Endothelial cell of umbilical vein (primary cell): ENCODE measurements around the gene NUBPL. TPM values are rescaled to one million over a fixed set of nuclear protein-coding genes. Genes with fewer than 3 reads are reported as not detected.
A peak's percentile ranks its signal among the peaks of the same experiment; 100 is the strongest.
"Not testable (repeated sequence)": the region's sequence is repeated elsewhere in the genome, so short reads cannot be mapped to it uniquely, and the experiment has no call there.

Source experiments
- BruUV-seq: library from RNA; stranded (reverse); fragments of 400-500 nt; replicated peaks from 2 replicates; lab custom pipeline; 2021; lab: Mats Ljungman, UMichigan
- CTCF ChIA-PET: fragments of 300-600, 350-600 bp; sonication (Branson Sonifier 250); formaldehyde crosslinking; loops from one replicate; lab custom pipeline; 2021; ENCODE audit warnings: antibody characterized with exemption, inconsistent platforms; lab: Charles Lee
- POLR2A ChIA-PET: fragments of 300-600, 350-600 bp; sonication (Branson Sonifier 250); formaldehyde crosslinking; loops from one replicate; lab custom pipeline; 2021; ENCODE audit warnings: antibody characterized with exemption, inconsistent platforms; lab: Charles Lee
- DNase-seq: peaks from one replicate; pipeline ENCODE4 v3.0.0-alpha.2; 2011; ENCODE audit warnings: low read depth, low spot score
- FAIRE-seq: peaks from 2 replicates; lab custom pipeline; 2011; peaks lifted over from hg19 to GRCh38; lab: Jason Lieb, UNC
- H2AFZ ChIP-seq: 2 replicates; pipeline ENCODE4 v1.6.0; 2012; ENCODE audit warnings: low read depth, low read length, control low read depth, inconsistent platforms
- H3K27ac ChIP-seq: 2 replicates; pipeline ENCODE4 v1.5.1; 2011; ENCODE audit warnings: low read depth, mild to moderate bottlenecking, control low read depth, low read length, moderate library complexity; ENCODE audit not compliant: insufficient read depth
- H3K27me3 ChIP-seq, 2 experiments: 2 replicates each; pipeline versions ENCODE4 v1.6.0 to v1.6.1; 2011; ENCODE audit warnings: low read length in 2 of 2, mixed read lengths in 1 of 2; ENCODE audit not compliant: control insufficient read depth in 2 of 2, insufficient read depth in 2 of 2
- H3K36me3 ChIP-seq, 2 experiments: 2 replicates in 1 of 2; 3 replicates in 1 of 2; pipeline ENCODE4 v1.5.1; 2011; ENCODE audit warnings: low read length in 2 of 2, mild to moderate bottlenecking in 1 of 2, moderate library complexity in 1 of 2; ENCODE audit not compliant: control insufficient read depth in 2 of 2, insufficient read depth in 2 of 2; ENCODE audit errors: extremely low read depth in 1 of 2
- H3K4me1 ChIP-seq: 3 replicates; pipeline ENCODE4 v1.5.1; 2011; ENCODE audit warnings: mild to moderate bottlenecking, low read length; ENCODE audit not compliant: control insufficient read depth, insufficient read depth; ENCODE audit errors: extremely low read depth
- H3K4me2 ChIP-seq: 2 replicates; pipeline ENCODE4 v1.6.1; 2011; ENCODE audit warnings: low read length, control low read depth, mixed read lengths; ENCODE audit not compliant: insufficient read depth
- H3K4me3 ChIP-seq, 3 experiments: fragments of 200-600 bp in 1 of 3; sonication (generic), shearing (Covaris generic) in 1 of 3; replicated peaks in 1 of 3; 2 replicates each; pipeline ENCODE4 v1.5.1; 2011 to 2016; ENCODE audit warnings: control low read depth in 3 of 3, low read length in 3 of 3, mild to moderate bottlenecking in 2 of 3, inconsistent platforms in 1 of 3, low read depth in 1 of 3, moderate library complexity in 1 of 3; ENCODE audit not compliant: insufficient read depth in 1 of 3
- H3K79me2 ChIP-seq: 2 replicates; pipeline ENCODE4 v1.6.0; 2012; ENCODE audit warnings: low read length, inconsistent platforms; ENCODE audit not compliant: control insufficient read depth, insufficient read depth
- H3K9ac ChIP-seq: replicated peaks from 2 replicates; pipeline ENCODE3; 2011; ENCODE audit warnings: low read length, control low read depth; ENCODE audit not compliant: insufficient read depth; ENCODE audit errors: extremely low read depth
- H3K9me1 ChIP-seq: replicated peaks from 3 replicates; pipeline ENCODE4 v1.6.0; 2011; ENCODE audit warnings: mild to moderate bottlenecking, low read length; ENCODE audit not compliant: control insufficient read depth, insufficient read depth; ENCODE audit errors: extremely low read depth
- H3K9me3 ChIP-seq: replicated peaks from 2 replicates; pipeline ENCODE4 v1.5.1; 2012; ENCODE audit warnings: low read length, inconsistent platforms; ENCODE audit not compliant: control insufficient read depth, insufficient read depth
- H4K20me1 ChIP-seq: replicated peaks from 2 replicates; pipeline ENCODE3; 2011; ENCODE audit warnings: mild to moderate bottlenecking, low read length; ENCODE audit not compliant: control insufficient read depth, insufficient read depth; ENCODE audit errors: extremely low read depth
- EZH2 ChIP-seq: IDR thresholded peaks from 2 replicates; pipeline ENCODE4 v1.6.1; 2012; ENCODE audit warnings: borderline replicate concordance, low read depth, mild to moderate bottlenecking, moderate library complexity, low read length, inconsistent platforms; ENCODE audit not compliant: severe bottlenecking
- FOS ChIP-seq: IDR thresholded peaks from 2 replicates; pipeline ENCODE4 v1.6.1; 2011; ENCODE audit warnings: mild to moderate bottlenecking, low read length, moderate library complexity, borderline replicate concordance; ENCODE audit not compliant: insufficient read depth
- GATA2 ChIP-seq: IDR thresholded peaks from 2 replicates; pipeline ENCODE4 v1.7.0; 2011; ENCODE audit warnings: low read depth, mild to moderate bottlenecking, moderate library complexity, mixed read lengths, low read length; ENCODE audit not compliant: insufficient read length, insufficient read depth
- JUN ChIP-seq: IDR thresholded peaks from 2 replicates; pipeline ENCODE4 v1.6.1; 2011; ENCODE audit warnings: borderline replicate concordance, low read depth; ENCODE audit not compliant: insufficient read length, insufficient read depth
- MYC ChIP-seq: IDR thresholded peaks from one replicate; pipeline ENCODE4 v1.6.1; 2011; ENCODE audit warnings: mild to moderate bottlenecking, low read depth, low read length
- dilution Hi-C: fragments of 300-500 bp; cut with MboI; formaldehyde crosslinking; loops from one replicate; pipeline ENCODE4 v1.15.0; 2019; ENCODE audit warnings: low sequenced_read_pairs; ENCODE audit not compliant: extremely low pct_ligation_motif_present
- intact Hi-C: fragments of 100-400 bp; cut with micrococcal nuclease; formaldehyde crosslinking; loops from one replicate; pipeline ENCODE4 v1.10.0; 2022
- polyA plus RNA-seq, 4 experiments: library from polyadenylated mRNA; depleted of rRNA in 3 of 4; stranded (reverse) in 3 of 4; unstranded in 1 of 4; fragments of >200 nt; gene quantifications; 2 replicates each; pipeline versions ENCODE4 v1.2.1 to v1.2.3, GENCODE V29; 2011 to 2012; ENCODE audit warnings: missing spikeins in 1 of 4
- total RNA-seq: library from RNA; stranded (reverse); gene quantifications from 2 replicates; pipeline ENCODE4 v1.2.3, GENCODE V29; 2021
- TF ChIP-seq, protein P1 (sequence below): IDR thresholded peaks from 2 replicates; pipeline ENCODE4 v1.6.1; 2011; ENCODE audit not compliant: insufficient read depth, insufficient read length

The NUBPL gene
- total and polyA plus RNA-seq, 2 donors (not counting 3 experiments of a cell fraction or from before 2014, with no cell fraction given): 2.1 to 12.3 TPM

- no peaks in the 10 kb centered on the region for H3K9me3 ChIP-seq
- CTCF ChIA-PET: no interaction called here
- no TSS peak for BruUV-seq
- no peak for FAIRE-seq
- H3K4me2 ChIP-seq: no peak overlapping the region
- H3K4me3 ChIP-seq: no peak overlapping the region
- no peaks in the 10 kb centered on the region for H3K36me3 ChIP-seq
- TF ChIP-seq FOS: no peak
- TF ChIP-seq GATA2: no peak
- no peak for TF ChIP-seq MYC
- POLR2A ChIA-PET: no interaction called here
- no peak overlapping the region for H2AFZ ChIP-seq
- no peak overlapping the region for H3K27ac ChIP-seq
- no peaks in the 10 kb centered on the region for H3K27me3 ChIP-seq
- dilution Hi-C loops: no loop called here
- H3K9ac ChIP-seq: no peak overlapping the region
- no peaks in the 10 kb centered on the region for H3K9me1 ChIP-seq
- no peaks in the 10 kb centered on the region for H4K20me1 ChIP-seq
- DNase-seq: no peak
- H3K79me2 ChIP-seq: no peaks in the 10 kb centered on the region
- intact Hi-C loops: no loop called here
- no peaks in the 10 kb centered on the region for H3K4me1 ChIP-seq
These were observed 241.6 kb downstream of the NUBPL start for GRCh38 chr14:31802838-31803237.

- dilution Hi-C loops: no loop called here
- FAIRE-seq: no peak
- no peak overlapping the region for H3K4me3 ChIP-seq
These were observed 245.0 kb downstream of the NUBPL start for GRCh38 chr14:31806249-31806648.

GRCh38 chr14:31811693-31812628, 250.8 kb downstream of the NUBPL start:
- H3K79me2 ChIP-seq, H2AFZ ChIP-seq, H3K9ac ChIP-seq, H3K4me2 ChIP-seq, H3K36me3 ChIP-seq, dilution Hi-C loops, H3K4me1 ChIP-seq, H3K9me3 ChIP-seq, intact Hi-C loops, H4K20me1 ChIP-seq, BruUV-seq, H3K4me3 ChIP-seq, H3K9me1 ChIP-seq, POLR2A ChIA-PET, DNase-seq, H3K27ac ChIP-seq, CTCF ChIA-PET, H3K27me3 ChIP-seq: not testable (repeated sequence)
- peak; percentile 43 for FAIRE-seq

More at GRCh38 chr14:31806249-31806648, 245.0 kb downstream of the NUBPL start:
- CTCF ChIA-PET: no interaction called here
- Histone ChIP-seq H3K4me1 (no peaks in the 10 kb centered on the region), H3K9me3 (no peaks in the 10 kb centered on the region), H2AFZ (no peak overlapping the region), H4K20me1 (no peaks in the 10 kb centered on the region), H3K4me2 (no peak overlapping the region), H3K27me3 (no peaks in the 10 kb centered on the region), H3K79me2 (no peaks in the 10 kb centered on the region), H3K9me1 (no peaks in the 10 kb centered on the region), H3K36me3 (no peaks in the 10 kb centered on the region), H3K9ac (no peak overlapping the region), H3K27ac (no peak overlapping the region)
- POLR2A ChIA-PET: no interaction called here
- TF ChIP-seq JUN (no peak), EZH2 (no peak), MYC (no peak), GATA2 (no peak), FOS (no peak)
- TF ChIP-seq, protein P1, sequence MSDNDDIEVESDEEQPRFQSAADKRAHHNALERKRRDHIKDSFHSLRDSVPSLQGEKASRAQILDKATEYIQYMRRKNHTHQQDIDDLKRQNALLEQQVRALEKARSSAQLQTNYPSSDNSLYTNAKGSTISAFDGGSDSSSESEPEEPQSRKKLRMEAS: no peak
- no peak for DNase-seq
- intact Hi-C loops: no loop called here
- no TSS peak for BruUV-seq
